Non-pigmented ciliary epithelial cell (primary cell): Measurements from ENCODE around the gene FARSA.
"Not testable (repeated sequence)": the region's sequence is repeated elsewhere in the genome, so short reads cannot be mapped to it uniquely, and the experiment has no call there.

ENCODE experiments used
- DNase-seq: peaks from one replicate; pipeline ENCODE4 v3.0.0-alpha.2; 2010; ENCODE audit warnings: low read depth

The FARSA gene

GRCh38 chr19:12933287-12934072 is at the start of gene FARSA:
TSS of gene FARSA (minus strand) at chr19:12933711. CDS start at chr19:12933696, 15 bp downstream.
- peak; percentile 66 for DNase-seq

- no peak for DNase-seq
Observed at GRCh38 chr19:12983091-12983490, 49.6 kb upstream of the FARSA start.

- no peak for DNase-seq
Observed at GRCh38 chr19:12982648-12983047, 49.1 kb upstream of the FARSA start.

GRCh38 chr19:12979974-12980373 is 46.5 kb upstream of the FARSA start:
- no peak for DNase-seq

GRCh38 chr19:12976109-12976508 is 42.6 kb upstream of the FARSA start:
- DNase-seq = not testable (repeated sequence)

GRCh38 chr19:12975221-12975741 is 41.8 kb upstream of the FARSA start:
- DNase-seq = no peak

- no peak for DNase-seq
Observed at GRCh38 chr19:12974301-12975220, 41.0 kb upstream of the FARSA start.

GRCh38 chr19:12973236-12973635 is 39.7 kb upstream of the FARSA start:
- DNase-seq = no peak

GRCh38 chr19:12970070-12970820 is 36.7 kb upstream of the FARSA start:
- DNase-seq = no peak

- no peak for DNase-seq
Observed at GRCh38 chr19:12969292-12969988, 35.9 kb upstream of the FARSA start, which contains the start of gene DAND5. TSS of gene DAND5 (plus strand) at chr19:12969576. CDS start at chr19:12969661, 85 bp downstream.

GRCh38 chr19:12967907-12968306 is 34.4 kb upstream of the FARSA start:
- DNase-seq = no peak

- no peak for DNase-seq
Observed at GRCh38 chr19:12965812-12966135, 32.3 kb upstream of the FARSA start.

GRCh38 chr19:12965017-12965811 is 31.7 kb upstream of the FARSA start:
- no peak for DNase-seq

- DNase-seq = no peak
Observed at GRCh38 chr19:12959481-12959880, 26.0 kb upstream of the FARSA start.

GRCh38 chr19:12957389-12957952 is 24.0 kb upstream of the FARSA start:
- DNase-seq = not testable (repeated sequence)

- no peak for DNase-seq
Observed at GRCh38 chr19:12956446-12957388, 23.2 kb upstream of the FARSA start, which contains the start of gene GADD45GIP1. TSS of gene GADD45GIP1 (minus strand) at chr19:12957223. CDS start at chr19:12957212, 11 bp downstream.

- DNase-seq = no peak
Observed at GRCh38 chr19:12955996-12956395, 22.5 kb upstream of the FARSA start.

GRCh38 chr19:12955575-12955974 is 22.1 kb upstream of the FARSA start:
- not testable (repeated sequence) for DNase-seq

GRCh38 chr19:12954612-12954962 is 21.1 kb upstream of the FARSA start:
- DNase-seq = no peak
